ENCODE measurements around the gene PARK7. TPM values are rescaled to one million over a fixed set of nuclear protein-coding genes. Genes with fewer than 3 reads are reported as not detected.
A peak's percentile ranks its signal among the peaks of the same experiment; 100 is the strongest.
"Not testable (repeated sequence)": the region's sequence is repeated elsewhere in the genome, so short reads cannot be mapped to it uniquely, and the experiment has no call there.

Gene PARK7
- 100 to 1,000 TPM; 261 to 344 (median 315) TPM for polyA plus RNA-seq (ENCODE audit: insufficient read length in 10 of 10)
- long read RNA-seq, donor 1, transcript PARK7-209 (7 exons, 1,088 nt) = minor isoform, 44 of 150 reads
- long read RNA-seq, donor 1, transcript PARK7-201 (7 exons, 949 nt) = major isoform, 59 of 150 reads
- long read RNA-seq, donor 1, partial matches to known transcripts = 41 of 150 reads
- long read RNA-seq, donor 1, other reads (novel, unspliced or antisense) = 5 of 150 reads
- long read RNA-seq, donor 2, transcript PARK7-201 (7 exons, 949 nt) = major isoform, 63 of 135 reads
- long read RNA-seq, donor 2, transcript PARK7-209 (7 exons, 1,088 nt) = minor isoform, 31 of 135 reads
- long read RNA-seq, donor 2, partial matches to known transcripts = 41 of 135 reads
- long read RNA-seq, donor 2, other reads (novel, unspliced or antisense) = 0 of 135 reads
- long read RNA-seq, donor 3 = 0 reads
- long read RNA-seq, donor 4, transcript PARK7-201 (7 exons, 949 nt) = minor isoform, 50 of 151 reads
- long read RNA-seq, donor 4, transcript PARK7-209 (7 exons, 1,088 nt) = major isoform, 58 of 151 reads
- long read RNA-seq, donor 4, partial matches to known transcripts = 43 of 151 reads
- long read RNA-seq, donor 4, other reads (novel, unspliced or antisense) = 0 of 151 reads
- long read RNA-seq, donor 5, transcript PARK7-209 (7 exons, 1,088 nt) = minor isoform, 65 of 212 reads
- long read RNA-seq, donor 5, transcript PARK7-201 (7 exons, 949 nt) = major isoform, 85 of 212 reads
- long read RNA-seq, donor 5, partial matches to known transcripts = 59 of 212 reads
- long read RNA-seq, donor 5, other reads (novel, unspliced or antisense) = 0 of 212 reads
- long read RNA-seq, donor 6, transcript PARK7-209 (7 exons, 1,088 nt) = minor isoform, 62 of 177 reads
- long read RNA-seq, donor 6, transcript PARK7-201 (7 exons, 949 nt) = major isoform, 88 of 177 reads
- long read RNA-seq, donor 6, partial matches to known transcripts = 22 of 177 reads
- long read RNA-seq, donor 6, other reads (novel, unspliced or antisense) = 5 of 177 reads
- long read RNA-seq, donor 7, transcript PARK7-201 (7 exons, 949 nt) = major isoform, 47 of 129 reads
- long read RNA-seq, donor 7, transcript PARK7-209 (7 exons, 1,088 nt) = minor isoform, 44 of 129 reads
- long read RNA-seq, donor 7, partial matches to known transcripts = 35 of 129 reads
- long read RNA-seq, donor 7, other reads (novel, unspliced or antisense) = 0 of 129 reads
- long read RNA-seq, donor 8, transcript PARK7-201 (7 exons, 949 nt) = major isoform, 42 of 124 reads
- long read RNA-seq, donor 8, transcript PARK7-209 (7 exons, 1,088 nt) = minor isoform, 40 of 124 reads
- long read RNA-seq, donor 8, partial matches to known transcripts = 42 of 124 reads
- long read RNA-seq, donor 8, other reads (novel, unspliced or antisense) = 0 of 124 reads
- long read RNA-seq, donor 9, transcript PARK7-209 (7 exons, 1,088 nt) = minor isoform, 5 of 12 reads
- long read RNA-seq, donor 9, transcript PARK7-201 (7 exons, 949 nt) = major isoform, 7 of 12 reads
- long read RNA-seq, donor 9, partial matches to known transcripts = 0 of 12 reads
- long read RNA-seq, donor 9, other reads (novel, unspliced or antisense) = 0 of 12 reads

- DNase-seq = peak; percentile 100
Measured at GRCh38 chr1:7961216-7962013, at the start of gene PARK7. PARK7 (plus strand) TSS chr1:7961711; CDS start chr1:7962786, 1,075 bp downstream.

- no peak for DNase-seq
Measured at GRCh38 chr1:7912145-7912544, 49.4 kb upstream of the PARK7 start.

- DNase-seq = no peak
Measured at GRCh38 chr1:7912743-7913557, 48.6 kb upstream of the PARK7 start.

GRCh38 chr1:7915826-7916500 lies 45.5 kb upstream of the PARK7 start:
- DNase-seq = no peak

GRCh38 chr1:7916501-7916830 lies 45.0 kb upstream of the PARK7 start:
- no peak for DNase-seq

GRCh38 chr1:7917971-7918370 lies 43.5 kb upstream of the PARK7 start:
- not testable (repeated sequence) for DNase-seq

GRCh38 chr1:7919880-7920279 lies 41.6 kb upstream of the PARK7 start:
- DNase-seq = no peak

GRCh38 chr1:7921796-7922195 lies 39.7 kb upstream of the PARK7 start:
- no peak for DNase-seq

GRCh38 chr1:7922301-7922700 lies 39.2 kb upstream of the PARK7 start:
- no peak for DNase-seq

GRCh38 chr1:7927061-7927460 lies 34.5 kb upstream of the PARK7 start:
- DNase-seq = not testable (repeated sequence)

GRCh38 chr1:7928247-7928646 lies 33.3 kb upstream of the PARK7 start:
- no peak for DNase-seq

- DNase-seq = no peak
Measured at GRCh38 chr1:7929637-7930036, 31.9 kb upstream of the PARK7 start.

- DNase-seq = no peak
Measured at GRCh38 chr1:7930645-7931445, 30.7 kb upstream of the PARK7 start.

- no peak for DNase-seq
Measured at GRCh38 chr1:7931446-7931812, 30.1 kb upstream of the PARK7 start.

GRCh38 chr1:7932524-7933138 lies 28.9 kb upstream of the PARK7 start:
- no peak for DNase-seq

- no peak for DNase-seq
Measured at GRCh38 chr1:7938070-7938469, 23.4 kb upstream of the PARK7 start.

GRCh38 chr1:7940034-7940433 lies 21.5 kb upstream of the PARK7 start:
- no peak for DNase-seq

All from muscle of back (tissue), 13 donors.